Cerebellar nuclear complex (tissue), 1 donor: ENCODE data around the gene TPD52L1.
"Not testable (repeated sequence)": the region's sequence is repeated elsewhere in the genome, so short reads cannot be mapped to it uniquely, and the experiment has no call there.

Experiments used
- DNase-seq, 2 experiments: peaks; one replicate each; lab custom pipeline; 2025; lab: John Stamatoyannopoulos, UW

Gene TPD52L1

GRCh38 chr6:125142618-125143017 lies 11.0 kb upstream of the TPD52L1 start:
- DNase-seq, result no peak

GRCh38 chr6:125144822-125145221 lies 8.8 kb upstream of the TPD52L1 start:
- no peak for DNase-seq

- DNase-seq, result no peak
Measured at GRCh38 chr6:125149256-125150144, 4.1 kb upstream of the TPD52L1 start.

DNA sequence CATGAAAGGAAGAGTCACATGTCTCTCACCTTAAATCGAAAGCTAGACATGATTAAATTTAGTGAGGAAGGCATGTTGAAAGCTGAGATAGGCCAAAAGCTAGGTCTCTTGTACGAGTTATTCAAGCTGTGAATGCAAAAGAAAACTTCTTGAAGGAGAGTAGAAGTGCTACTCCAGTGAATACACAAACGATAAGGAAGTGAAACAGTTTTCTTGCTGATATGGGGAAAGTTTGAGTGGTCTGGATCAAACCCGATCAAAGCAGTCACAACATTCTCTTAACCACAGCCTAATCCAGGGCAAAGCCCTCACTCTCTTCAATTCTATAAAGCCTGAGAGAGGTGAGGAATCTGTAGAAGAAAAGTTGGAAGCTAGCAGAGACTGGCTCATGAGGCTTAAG lies 1.9 kb upstream of the TPD52L1 start:
- no peak for DNase-seq

GRCh38 chr6:125154118-125154760 lies 666 bp downstream of the TPD52L1 start:
- no peak for DNase-seq

DNA sequence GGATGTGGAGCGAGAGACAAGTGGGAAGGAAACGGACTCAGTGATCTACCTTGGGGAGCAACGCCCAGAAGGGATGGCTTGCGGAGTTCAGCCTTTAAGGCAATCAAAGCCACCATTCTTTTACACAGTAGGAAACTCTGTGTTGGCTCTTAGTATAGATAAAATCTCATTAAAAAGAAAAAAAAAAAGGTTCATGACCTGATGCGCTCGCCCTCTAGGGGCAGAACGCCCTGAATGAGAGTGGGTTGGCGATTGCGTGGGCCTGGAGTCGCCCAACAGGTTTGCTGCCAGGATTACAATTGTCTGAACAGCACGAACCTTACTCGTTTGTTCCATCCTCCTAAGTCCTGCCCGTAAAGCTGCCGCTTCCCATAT lies 1.2 kb downstream of the TPD52L1 start:
- DNase-seq, result no peak

DNA sequence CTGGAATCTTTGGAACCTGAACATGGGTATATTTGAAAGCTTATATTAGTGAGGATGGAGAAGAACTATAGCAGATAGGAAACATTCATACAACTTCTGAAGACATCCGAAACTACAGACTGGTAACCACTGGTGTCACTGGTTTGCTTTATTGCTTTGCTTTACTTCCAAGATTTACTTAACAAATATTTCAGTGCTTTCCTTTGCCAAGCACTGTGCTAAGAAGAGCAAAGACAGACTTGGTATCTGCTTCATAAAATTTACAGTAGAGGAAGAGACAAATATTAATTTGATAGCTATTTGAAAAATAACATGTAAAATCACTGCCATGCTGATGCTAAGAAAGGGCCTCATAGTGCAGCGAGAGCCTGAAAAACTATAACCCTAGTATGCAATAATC lies 1.8 kb downstream of the TPD52L1 start:
- DNase-seq, result no peak

DNA sequence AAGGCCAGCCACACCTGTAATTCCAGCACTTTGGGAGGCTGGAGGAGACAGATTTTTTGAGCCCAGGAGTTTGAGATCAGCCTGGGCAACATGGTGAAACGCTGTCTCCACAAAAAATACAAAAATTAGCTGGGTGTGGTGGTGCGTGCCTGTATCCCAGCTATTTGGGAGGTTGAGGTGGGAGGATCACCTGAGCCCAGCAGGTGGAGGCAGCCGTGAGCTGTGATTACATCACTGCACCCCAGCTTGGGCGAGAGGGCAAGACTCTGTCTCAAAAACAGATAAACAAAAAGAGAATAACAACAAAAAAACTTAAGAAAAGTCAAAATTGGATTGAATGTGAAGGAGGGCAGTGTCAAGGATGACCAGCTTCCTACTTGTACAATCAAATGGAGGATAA lies 2.9 kb downstream of the TPD52L1 start:
- DNase-seq, result no peak

DNA sequence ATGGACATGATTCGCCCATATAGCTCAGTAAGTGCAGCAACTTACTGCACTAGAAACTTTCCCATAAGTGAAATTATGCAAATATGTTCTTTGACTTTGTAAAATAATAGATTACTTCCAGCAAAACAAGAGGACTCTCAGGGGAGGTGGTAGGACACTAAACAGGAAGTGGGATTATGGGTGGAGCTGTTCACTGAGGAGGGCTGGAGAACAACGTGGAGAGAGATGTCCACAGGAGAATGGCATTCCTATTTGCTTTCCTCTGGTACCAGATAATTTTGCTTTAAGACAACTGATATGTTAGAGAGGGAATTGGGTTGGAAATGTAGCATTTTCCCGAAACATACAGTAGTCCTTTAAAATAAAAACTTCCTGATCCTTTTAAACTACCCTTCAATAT lies 3.7 kb downstream of the TPD52L1 start:
- no peak for DNase-seq

DNA sequence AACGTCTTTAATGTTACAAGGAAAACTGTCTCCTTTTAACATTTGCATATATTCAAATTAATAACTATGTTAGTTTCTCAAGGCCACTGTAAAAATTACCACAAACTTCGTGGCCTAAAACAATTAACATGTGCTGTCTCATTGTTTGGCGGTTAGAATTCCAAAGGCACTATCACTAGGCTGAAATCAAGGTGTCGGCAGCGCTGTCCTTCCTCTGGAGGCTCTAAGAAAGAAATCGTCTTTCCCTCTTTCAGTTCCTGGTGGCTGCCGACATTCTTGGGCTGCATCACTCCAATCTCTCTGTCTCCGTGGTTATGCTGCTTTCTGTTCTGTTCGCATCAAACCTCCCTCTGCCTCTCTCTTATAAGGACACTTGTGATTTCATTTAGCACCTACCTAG lies 4.2 kb downstream of the TPD52L1 start:
- no peak for DNase-seq

GRCh38 chr6:125163339-125163738 lies 9.8 kb downstream of the TPD52L1 start:
- not testable (repeated sequence) for DNase-seq

DNA sequence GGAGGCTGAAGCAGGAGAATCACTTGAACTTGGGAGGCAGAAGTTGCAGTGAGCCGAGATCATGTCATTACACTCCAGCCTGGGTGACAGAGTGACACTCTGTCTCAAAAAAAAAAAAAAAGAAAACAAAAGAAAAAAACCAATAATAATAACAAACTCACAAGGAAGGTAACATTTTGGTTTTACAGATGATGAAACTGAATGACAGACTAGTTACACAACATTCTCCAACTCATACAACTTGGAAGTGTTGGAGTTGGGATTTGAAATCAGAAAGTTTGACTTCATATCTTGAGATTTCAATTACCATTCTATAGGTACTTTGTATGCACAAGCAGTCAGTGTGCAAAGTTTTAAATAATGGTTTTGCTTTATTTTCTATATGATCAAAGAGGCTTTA lies 10.2 kb downstream of the TPD52L1 start:
- no peak for DNase-seq

GRCh38 chr6:125164696-125165095 lies 11.1 kb downstream of the TPD52L1 start:
- no peak for DNase-seq

GRCh38 chr6:125165256-125165655 lies 11.7 kb downstream of the TPD52L1 start:
- no peak for DNase-seq

GRCh38 chr6:125165776-125166175 lies 12.2 kb downstream of the TPD52L1 start:
- DNase-seq, result no peak

GRCh38 chr6:125166711-125167110 lies 13.1 kb downstream of the TPD52L1 start:
- DNase-seq, result no peak

DNA sequence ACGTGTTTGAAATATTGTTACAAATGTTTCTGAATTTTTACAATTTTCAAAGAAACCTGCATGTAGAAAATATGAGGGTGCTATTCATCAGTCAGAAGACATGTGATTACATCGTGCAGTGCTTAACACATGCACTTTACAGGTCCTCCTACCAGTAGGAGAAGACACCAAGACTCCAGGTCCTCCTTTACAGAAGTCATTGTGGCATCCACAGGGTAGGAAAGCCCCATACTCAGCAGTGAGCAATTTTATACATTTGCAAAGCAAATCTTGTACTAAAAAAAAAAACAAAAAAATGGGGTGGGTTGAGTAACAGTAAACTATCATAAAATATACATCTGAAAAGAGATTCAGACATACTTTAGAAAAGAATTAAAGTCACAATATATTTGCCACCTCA lies 14.0 kb downstream of the TPD52L1 start:
- DNase-seq, result no peak

- DNase-seq, result no peak
Measured at GRCh38 chr6:125169058-125169457, 15.5 kb downstream of the TPD52L1 start.

DNA sequence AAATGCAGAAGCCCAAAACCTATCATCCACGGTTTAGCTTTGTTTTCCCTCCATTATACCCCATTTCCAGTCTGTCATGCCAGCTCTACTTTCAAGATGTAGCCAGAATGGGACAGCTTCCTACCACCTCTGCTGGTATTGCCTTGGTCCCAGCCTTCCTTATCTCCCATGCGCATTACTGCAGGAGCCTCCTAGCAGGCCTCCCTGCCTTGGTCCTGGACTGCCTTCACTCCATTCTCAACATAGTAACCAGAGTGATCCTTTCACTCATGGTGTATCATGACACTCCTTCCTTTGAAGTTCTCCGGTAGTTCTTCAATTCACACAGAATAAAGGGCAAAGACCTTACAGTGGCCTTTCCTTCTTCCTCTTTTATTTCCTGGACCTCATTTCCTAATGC lies 15.9 kb downstream of the TPD52L1 start:
- no peak for DNase-seq

GRCh38 chr6:125170376-125170775 lies 16.8 kb downstream of the TPD52L1 start:
- no peak for DNase-seq

- DNase-seq, result no peak
Measured at GRCh38 chr6:125173341-125174095, 19.9 kb downstream of the TPD52L1 start.

GRCh38 chr6:125174626-125175025 lies 21.1 kb downstream of the TPD52L1 start:
- no peak for DNase-seq
